GM18507 (cell line): ENCODE data around the gene CNOT6.
"Not testable (repeated sequence)": the region's sequence is repeated elsewhere in the genome, so short reads cannot be mapped to it uniquely, and the experiment has no call there.

Source experiments
- DNase-seq: peaks from one replicate; pipeline ENCODE4 v3.0.0; 2011; ENCODE audit warnings: low read depth; ENCODE audit not compliant: insufficient read length; ENCODE audit errors: extremely low spot score
- FAIRE-seq: peaks from 2 replicates; lab custom pipeline; 2011; peaks lifted over from hg19 to GRCh38; lab: Jason Lieb, UNC

Gene CNOT6

DNA sequence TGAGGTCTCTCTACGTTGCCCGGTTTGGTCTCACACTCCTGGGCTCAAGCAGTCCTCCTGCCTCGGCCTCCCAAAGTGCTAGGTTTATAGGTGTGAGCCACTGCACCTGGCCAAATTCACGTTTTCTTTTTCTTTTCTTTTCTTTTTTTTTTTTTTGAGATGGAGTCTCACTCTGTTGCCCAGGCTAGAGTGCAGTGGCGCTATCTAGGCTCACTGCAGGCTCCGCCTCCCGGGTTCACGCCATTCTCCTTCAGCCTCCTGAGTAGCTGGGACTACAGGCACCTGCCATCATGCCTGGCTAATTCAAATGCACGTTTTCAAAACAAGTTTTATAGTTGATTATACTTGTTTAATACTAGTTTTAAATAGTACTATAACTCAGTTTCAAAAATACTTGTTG, 6.1 kb downstream of the CNOT6 start:
- not testable (repeated sequence) for DNase-seq, FAIRE-seq

DNA sequence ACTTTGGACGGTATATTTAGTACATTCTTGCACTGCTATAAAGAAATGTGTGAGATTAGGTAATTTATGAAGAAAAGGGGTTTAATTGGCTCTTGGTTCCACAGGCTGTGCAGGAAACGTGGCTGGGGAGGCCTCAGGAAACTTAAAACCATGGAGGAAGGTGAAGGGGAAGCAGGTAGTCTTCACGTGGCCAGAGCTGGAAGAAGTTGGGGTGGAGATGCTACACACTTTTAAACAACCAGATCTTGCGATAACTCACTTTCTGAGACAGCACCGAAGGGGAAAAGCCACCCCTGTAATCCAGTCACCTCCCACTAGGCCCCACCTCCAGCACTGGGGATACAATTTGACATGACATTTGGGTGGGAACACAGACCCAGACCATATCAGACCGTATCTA, 13.5 kb downstream of the CNOT6 start:
- no peak for DNase-seq
- FAIRE-seq = no peak

DNA sequence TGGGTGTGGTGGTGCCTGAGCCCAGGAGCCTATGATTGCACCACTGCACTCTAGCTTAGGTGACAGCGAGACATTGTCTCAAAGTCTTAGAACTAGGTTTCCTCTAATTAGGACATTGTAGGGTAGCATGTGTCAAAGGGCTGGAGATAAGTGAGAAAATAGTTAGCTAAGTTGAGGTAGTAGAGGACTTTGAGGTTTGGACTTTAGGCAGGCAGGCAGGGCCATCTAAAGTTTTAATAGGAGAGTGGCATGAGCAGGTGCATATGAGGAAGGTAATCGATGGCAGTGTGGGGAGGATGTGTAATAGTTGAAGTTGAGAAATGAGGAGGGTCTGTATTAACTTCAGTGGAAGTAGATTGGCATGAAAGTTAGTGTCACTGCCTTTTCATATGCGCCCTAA, 21.1 kb downstream of the CNOT6 start:
- DNase-seq (no peak), FAIRE-seq (no peak)

DNA sequence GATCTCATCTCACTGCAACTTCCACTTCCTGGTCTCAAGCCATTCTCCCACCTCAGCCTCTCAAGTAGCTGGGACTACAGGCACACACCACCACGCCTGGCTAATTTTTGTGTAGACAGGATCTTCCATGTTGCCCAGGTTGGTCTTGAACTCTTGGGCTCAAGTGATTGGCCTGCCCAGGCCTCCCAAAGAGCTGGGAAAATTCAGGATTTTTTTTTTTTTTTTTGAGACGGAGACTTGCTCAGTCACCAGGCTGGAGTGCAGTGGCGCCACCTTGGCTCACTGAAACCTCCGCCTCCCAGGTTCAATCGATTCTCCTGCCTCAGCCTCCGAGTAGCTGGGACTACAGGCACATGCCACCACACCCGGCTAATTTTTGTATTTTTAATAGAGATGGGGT, 21.8 kb downstream of the CNOT6 start:
- not testable (repeated sequence) for FAIRE-seq, DNase-seq

DNA sequence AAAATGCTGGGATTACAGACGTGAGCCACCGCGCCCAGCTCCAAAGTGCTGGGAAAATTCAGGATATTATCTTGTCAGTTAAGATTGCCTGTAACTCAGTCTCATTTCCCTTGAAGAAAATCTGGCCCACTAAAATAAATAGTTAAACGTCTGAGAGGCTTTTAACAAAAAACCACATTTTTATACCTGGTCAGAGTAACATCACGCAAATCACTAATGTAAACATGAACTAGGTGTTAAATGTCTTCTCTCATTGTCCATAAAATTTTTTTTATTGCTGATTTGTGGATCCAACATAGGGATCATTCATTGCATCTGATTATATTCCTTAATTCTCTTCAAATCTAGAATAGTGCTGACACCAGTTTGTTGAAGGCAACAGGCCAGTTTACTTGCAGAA, 22.3 kb downstream of the CNOT6 start:
- FAIRE-seq (no peak), DNase-seq (no peak)

DNA sequence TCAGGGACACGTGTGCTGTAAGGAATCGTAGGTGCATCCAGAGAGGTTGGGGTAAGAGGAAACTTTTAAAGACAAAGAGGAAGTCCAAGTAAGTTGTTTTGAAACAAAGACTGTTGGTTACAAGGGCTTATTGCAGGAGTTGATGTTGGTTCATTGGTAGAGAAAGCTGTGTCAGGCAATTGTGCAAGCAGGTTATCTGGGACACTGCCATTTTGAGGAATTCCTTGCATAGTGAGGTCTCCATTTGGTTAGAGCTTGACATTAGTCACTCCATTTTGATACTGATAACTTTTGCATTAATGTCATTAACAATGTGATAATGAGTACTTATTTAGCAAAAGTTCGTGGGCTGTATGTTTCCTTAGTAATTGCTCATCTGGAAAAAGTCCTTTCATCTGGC, 24.9 kb downstream of the CNOT6 start:
- no peak for FAIRE-seq
- no peak for DNase-seq

DNA sequence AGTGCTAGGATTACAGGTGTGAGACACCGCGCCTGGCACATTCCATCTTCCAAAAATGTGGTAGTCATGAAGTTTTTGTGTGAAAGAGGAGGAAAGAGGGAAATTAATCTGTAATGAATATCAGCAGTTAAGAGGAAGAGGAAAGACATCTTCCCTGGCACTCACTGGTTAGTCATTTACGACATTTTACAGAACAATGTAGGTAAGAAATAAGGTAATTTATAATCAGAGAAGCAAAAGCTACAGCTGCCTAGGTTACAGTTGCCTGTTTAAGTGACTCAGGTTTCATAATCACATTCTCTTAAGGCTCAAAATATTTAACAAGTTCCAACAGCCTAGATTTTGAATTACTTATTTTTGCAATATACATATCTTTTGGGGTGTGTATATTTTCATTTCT, 26.9 kb downstream of the CNOT6 start:
- no peak for FAIRE-seq
- no peak for DNase-seq

DNA sequence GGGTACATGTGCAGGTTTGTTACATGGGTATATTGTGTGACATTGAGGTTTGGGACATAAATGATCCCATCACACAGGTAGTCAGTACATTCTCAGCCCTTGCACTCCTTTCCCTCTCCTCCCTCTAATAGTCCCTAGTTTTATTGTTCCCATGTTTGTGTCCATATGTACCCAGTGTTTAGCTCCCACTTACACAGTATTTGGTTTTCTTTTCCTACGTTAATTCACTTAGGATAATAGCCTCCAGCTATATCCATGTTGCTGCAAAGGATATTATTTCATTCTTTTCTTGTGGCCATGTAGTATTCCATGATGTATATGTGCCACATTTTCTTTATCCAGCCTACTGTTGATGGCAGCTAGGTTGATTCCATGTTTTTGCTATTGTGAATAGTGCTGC, 27.4 kb downstream of the CNOT6 start:
- DNase-seq (no peak), FAIRE-seq (no peak)

DNA sequence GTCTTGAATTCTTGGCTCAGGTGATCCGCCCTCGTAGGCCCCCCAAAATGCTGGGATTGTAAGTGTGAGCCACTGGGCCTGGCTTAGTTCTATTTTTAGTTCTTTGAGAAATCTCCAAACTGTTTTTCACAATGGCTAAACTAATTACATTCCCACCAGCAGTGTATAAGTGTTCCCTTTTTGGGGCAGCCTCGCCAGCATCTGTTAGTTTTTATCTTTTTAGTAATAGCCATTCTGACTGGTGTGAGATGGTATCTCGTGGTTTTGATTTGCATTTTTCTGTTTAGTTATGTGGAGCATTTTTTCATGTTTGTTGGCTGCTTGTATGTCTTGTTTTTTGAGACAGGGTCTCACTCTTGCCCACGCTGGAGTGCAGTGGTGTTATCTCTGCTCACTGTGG, 28.2 kb downstream of the CNOT6 start:
- DNase-seq (no peak), FAIRE-seq (no peak)

DNA sequence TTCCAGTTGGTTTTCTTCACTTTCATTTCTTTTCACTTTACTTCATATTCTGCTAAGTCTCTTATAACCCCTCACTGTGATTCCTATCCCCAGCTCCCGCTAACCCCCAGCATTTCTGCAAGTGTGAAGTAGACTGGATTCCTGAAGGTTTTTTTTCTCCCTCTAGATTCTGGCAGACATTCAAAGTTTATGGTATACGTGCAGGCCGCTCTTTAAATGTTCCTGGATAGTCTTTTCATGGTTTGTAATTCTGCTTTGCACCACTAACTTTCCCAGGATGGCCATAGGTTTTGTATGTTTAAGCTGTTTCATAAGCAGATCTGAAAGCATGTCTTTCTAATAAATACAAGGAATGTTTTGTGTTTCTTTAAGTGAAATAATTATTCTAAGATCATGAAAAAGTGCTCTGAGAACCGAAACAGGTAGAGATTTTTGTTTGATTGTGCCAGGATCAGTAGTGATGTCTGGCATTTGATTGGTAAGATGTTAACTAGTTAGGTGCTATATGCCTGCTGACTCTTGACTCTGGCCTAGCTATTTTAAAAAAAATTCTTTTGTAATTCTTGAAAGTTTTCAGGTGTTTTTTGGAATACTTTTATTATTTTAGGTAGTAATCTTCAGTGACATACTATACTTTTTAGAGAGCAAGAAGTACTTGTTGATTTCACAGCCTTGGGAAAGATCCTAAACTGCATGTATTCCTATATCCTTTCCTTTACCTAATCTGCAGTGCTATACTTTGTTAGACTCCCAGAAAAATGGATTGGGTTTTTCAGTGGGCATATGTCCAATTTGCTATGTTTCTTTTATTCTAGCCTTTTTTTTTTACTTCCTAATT, 29.7 kb downstream of the CNOT6 start:
- no peak for DNase-seq
- no peak for FAIRE-seq

DNA sequence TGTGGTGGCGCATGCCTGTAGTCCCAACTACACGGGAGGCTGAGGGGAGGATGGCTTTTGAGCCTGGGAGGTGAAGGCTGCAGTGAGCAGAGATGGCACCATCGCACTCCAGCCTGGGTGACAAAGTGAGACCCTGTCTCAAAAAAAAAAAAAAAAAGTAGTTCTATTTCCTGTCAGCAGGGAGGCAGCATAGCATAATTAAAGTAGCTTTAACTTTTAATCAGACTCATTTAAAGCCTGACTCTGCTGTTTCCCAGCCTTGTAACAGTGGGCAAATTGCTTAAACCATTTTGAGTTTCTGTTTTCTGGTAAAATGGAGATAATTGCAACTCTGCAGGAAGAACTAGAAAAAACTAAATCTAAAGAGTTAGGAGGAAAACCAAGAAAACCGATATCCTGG, 31.2 kb downstream of the CNOT6 start:
- no peak for DNase-seq
- FAIRE-seq = no peak

DNA sequence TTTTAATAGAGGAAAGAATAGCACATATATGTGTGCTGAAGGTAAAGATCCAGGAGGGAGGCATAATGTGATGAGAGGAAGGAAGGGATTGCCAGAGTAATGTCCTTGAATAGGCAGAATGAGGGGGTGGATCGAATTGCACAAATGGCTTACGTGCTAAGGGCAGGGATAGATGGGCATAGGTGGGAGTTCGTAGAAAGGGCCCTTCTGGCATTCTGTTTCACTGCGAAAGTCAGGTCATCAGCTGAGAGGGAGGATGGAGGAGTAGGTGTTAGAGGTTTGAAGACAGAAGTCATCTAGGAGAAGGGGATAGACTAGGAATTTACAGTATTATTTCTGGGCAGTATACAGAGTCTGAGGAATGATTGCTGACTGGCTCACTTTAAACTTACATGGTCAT, 32.1 kb downstream of the CNOT6 start:
- no peak for FAIRE-seq
- no peak for DNase-seq

DNA sequence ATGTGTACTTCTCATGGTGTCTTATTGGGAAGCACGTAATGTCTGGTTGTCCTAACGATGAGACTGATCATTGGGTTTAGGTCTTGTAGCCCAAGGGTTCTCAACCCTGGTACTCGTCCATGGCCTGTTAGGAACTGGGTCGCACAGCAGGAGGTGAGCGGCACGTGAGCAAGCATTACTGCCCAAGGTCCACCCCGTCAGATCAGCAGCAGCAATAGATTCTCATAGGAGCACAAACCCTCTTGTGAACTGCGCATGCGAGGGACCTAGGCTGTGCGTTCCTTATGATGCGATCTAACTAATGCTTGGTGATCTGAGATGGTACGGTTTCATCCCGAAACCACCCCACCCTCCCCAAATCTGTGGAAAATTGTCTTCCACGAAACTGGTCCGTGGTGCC, 33.5 kb downstream of the CNOT6 start:
- no peak for DNase-seq
- FAIRE-seq = no peak

DNA sequence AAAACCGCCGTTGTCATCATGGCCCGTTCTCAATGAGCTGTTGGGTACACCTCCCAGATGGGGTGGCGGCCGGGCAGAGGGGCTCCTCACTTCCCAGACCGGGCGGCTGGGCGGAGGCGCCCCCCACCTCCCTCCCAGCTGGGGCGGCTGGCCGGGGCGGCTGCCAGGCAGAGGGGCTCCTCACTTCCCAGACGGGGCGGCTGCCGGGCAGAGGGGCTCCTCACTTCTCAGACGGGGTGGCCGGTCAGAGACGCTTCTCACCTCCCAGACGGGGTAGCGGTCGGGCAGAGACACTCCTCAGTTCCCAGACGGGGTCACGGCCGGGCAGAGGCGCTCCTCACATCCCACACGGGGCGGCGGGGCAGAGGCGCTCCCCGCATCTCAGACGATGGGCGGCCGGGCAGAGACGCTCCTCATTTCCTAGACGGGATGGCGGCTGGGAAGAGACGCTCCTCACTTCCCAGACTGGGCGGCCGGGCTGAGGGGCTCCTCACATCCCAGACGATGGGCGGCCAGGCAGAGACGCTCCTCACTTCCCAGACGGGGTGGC, 36.9 kb downstream of the CNOT6 start:
- not testable (repeated sequence) for FAIRE-seq

DNA sequence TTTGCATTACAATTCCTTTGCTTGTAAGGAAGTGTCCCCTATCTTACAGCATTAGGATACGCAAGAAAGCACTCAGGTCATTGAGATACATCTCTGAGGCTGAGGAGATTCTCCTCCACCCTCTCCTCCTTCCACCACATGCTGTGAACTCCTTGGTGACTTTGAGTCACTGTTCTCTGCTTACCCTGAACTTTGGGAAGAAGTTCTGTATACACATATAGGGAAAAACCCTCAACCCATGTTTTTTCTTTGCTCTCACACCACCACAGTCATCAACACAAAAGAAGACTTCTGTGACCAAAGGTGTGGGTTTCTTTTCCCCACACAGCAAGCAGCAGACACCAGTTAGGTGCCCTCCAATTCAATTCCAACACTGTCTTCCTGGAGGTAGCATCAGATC, 38.1 kb downstream of the CNOT6 start:
- FAIRE-seq (no peak), DNase-seq (no peak)

More for the DNA sequence above, 36.9 kb downstream of the CNOT6 start:
- DNase-seq = not testable (repeated sequence)

DNA sequence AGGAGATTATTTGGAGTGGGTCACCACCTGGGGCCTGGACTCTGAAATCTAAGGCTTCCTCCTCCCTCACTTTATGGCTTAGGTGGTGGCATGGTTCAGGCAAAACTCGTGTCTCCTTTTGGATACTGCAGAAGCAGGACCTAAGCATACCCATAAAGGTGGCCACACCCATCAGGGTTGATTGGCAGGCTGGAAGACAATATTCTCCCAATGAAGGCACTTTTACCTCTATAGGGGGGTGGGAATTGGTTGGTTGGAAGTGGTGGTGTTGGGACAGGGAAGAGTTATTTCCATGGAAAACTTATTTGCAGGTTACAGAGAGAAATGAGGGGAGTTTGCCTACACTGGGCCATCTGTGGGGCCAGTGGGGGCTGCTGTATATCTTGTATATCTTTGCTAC, 39.7 kb downstream of the CNOT6 start:
- FAIRE-seq (no peak), DNase-seq (no peak)

DNA sequence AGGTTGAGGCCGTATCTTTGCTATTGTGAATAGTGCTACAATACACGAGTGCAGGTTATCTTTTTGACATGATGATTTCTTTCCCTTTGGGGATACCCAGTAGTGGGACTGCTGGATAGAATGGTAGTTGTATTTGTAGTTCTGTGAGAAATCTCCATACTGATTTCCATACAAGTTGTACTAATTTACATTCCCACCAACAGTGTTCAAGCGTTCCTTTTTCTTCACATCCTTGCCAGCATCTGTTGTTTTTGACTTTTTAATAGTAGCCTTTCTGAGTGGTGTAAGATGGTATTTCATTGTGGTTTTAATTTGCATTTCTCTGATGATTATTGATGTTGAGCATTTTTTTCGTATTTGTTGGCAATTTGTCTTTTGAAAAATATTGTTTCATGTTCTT, 41.4 kb downstream of the CNOT6 start:
- no peak for FAIRE-seq
- DNase-seq = no peak

DNA sequence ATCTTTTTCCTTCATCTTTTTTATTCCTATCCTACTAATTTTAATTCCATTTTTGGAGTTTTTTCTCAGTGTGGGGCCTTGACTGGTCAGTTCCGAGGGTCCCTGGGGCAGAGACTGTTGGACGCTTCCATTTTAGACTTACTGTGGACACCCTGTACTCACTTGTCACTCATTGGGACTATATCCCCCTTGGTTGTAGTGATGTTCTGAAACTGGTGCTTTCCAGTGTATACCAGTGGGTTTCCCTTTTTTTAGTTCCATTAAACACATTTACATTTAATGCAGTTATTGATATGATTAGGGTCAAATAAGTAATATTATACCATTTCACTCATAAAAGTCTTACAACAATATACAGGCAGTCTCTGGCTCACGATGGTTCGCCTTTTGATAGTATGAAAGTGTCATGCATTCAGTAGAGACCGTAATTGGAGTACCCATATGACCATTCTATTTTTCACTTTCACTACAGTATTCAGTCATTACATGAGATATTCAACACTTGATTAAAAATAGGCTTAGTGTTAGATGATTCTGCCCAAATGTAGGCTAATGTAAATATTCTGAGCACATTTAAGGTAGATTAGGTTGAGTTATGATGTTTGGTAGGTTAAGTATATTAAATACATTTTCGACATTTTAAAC, 46.0 kb downstream of the CNOT6 start:
- FAIRE-seq (peak; percentile 60), DNase-seq (peak; percentile 14)

DNA sequence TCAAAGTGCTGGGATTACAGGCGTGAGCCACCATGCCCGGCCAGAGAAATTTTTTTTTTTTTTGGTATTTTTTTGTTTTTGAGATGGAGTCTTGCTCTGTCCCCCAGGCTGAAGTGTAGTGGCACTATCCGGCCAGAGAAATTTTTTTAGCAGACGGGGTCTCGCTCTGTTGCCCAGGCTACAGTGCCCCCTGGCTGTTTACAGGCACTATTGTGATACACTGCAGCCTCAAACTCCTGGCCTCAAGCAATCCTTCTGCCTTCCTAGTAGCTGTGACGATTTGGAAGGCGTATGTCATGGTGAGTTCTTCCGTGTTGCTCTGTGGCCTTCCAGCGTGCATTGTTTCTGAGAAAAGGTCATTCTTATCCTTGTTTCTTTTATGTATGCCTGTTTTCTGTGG, 47.5 kb downstream of the CNOT6 start:
- no peak for FAIRE-seq

DNA sequence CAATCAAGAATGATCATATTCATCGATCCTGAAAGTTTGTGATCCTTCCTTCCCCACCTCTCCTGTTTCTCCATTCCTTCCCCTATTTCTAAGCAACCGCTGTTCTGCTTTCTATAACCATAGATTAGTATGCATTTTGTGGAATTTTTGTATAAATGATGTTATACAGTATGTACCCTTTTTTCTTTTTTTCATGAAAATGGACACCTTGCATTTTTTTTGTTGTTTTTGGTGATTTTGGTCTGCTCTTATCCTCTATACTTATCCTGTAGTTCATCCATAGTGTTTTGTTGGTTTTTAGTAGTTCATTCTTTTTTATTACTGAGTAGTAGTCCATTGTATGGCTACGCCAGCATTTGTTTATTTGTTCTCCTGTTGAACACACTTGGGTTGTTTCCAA, 51.1 kb downstream of the CNOT6 start:
- DNase-seq (no peak), FAIRE-seq (no peak)

More for the DNA sequence above, 47.5 kb downstream of the CNOT6 start:
- DNase-seq = no peak

DNA sequence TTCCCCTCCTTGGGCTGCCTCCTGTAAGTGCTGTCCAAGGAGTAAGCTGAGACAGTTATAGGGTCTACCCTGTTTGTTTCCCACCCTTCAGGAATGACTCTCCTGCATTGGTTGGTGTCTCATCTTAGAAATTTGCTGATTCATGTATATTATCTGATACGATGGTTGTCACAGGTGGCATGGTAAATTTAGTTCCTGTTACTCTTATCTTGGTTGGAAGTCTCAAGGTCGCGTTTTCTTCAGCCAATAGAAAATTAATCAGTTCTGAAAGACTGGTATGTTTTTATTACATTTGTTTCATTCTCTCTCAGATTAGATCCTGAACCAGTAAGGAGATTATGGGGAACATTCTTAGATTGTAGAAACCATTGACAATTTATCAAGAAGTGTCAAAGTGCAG, 54.4 kb downstream of the CNOT6 start:
- no peak for FAIRE-seq

More for the DNA sequence above, 54.4 kb downstream of the CNOT6 start:
- DNase-seq = no peak
